ENCODE results near the gene ALG1L2.
"Not testable (repeated sequence)": the region's sequence is repeated elsewhere in the genome, so short reads cannot be mapped to it uniquely, and the experiment has no call there.

ALG1L2 gene

GRCh38 chr3:130095858-130096257 is 14.2 kb downstream of the ALG1L2 start:
- H3K27ac ChIP-seq (ENCODE audit: low read length); H3K4me1 ChIP-seq (ENCODE audit: control insufficient read depth in 1 of 2, insufficient read depth in 2 of 2, low read length in 2 of 2); H3K9me3 ChIP-seq (ENCODE audit: control insufficient read depth in 1 of 2, low read length in 2 of 2); H3K27me3 ChIP-seq (ENCODE audit: low read depth, low read length); H3K4me3 ChIP-seq (ENCODE audit: low read depth in 1 of 2, low read length in 2 of 2); H3K36me3 ChIP-seq (ENCODE audit: control insufficient read depth in 1 of 2, insufficient read depth in 2 of 2, low read length in 2 of 2): not testable (repeated sequence)

GRCh38 chr3:130097096-130097495 is 15.5 kb downstream of the ALG1L2 start:
- H3K27me3 ChIP-seq (ENCODE audit: low read depth, low read length); H3K4me1 ChIP-seq (ENCODE audit: control insufficient read depth in 1 of 2, insufficient read depth in 2 of 2, low read length in 2 of 2); H3K27ac ChIP-seq (ENCODE audit: low read length); H3K4me3 ChIP-seq (ENCODE audit: low read depth in 1 of 2, low read length in 2 of 2); H3K36me3 ChIP-seq (ENCODE audit: control insufficient read depth in 1 of 2, insufficient read depth in 2 of 2, low read length in 2 of 2); H3K9me3 ChIP-seq (ENCODE audit: control insufficient read depth in 1 of 2, low read length in 2 of 2): not testable (repeated sequence)

GRCh38 chr3:130097690-130098638 is 16.3 kb downstream of the ALG1L2 start:
- H3K36me3 ChIP-seq (ENCODE audit: control insufficient read depth in 1 of 2, insufficient read depth in 2 of 2, low read length in 2 of 2); H3K27ac ChIP-seq (ENCODE audit: low read length); H3K27me3 ChIP-seq (ENCODE audit: low read depth, low read length); H3K9me3 ChIP-seq (ENCODE audit: control insufficient read depth in 1 of 2, low read length in 2 of 2); H3K4me3 ChIP-seq (ENCODE audit: low read depth in 1 of 2, low read length in 2 of 2); H3K4me1 ChIP-seq (ENCODE audit: control insufficient read depth in 1 of 2, insufficient read depth in 2 of 2, low read length in 2 of 2): not testable (repeated sequence)

GRCh38 chr3:130098639-130099385 is 17.2 kb downstream of the ALG1L2 start:
- H3K36me3 ChIP-seq (ENCODE audit: control insufficient read depth in 1 of 2, insufficient read depth in 2 of 2, low read length in 2 of 2); H3K4me3 ChIP-seq (ENCODE audit: low read depth in 1 of 2, low read length in 2 of 2); H3K27ac ChIP-seq (ENCODE audit: low read length); H3K27me3 ChIP-seq (ENCODE audit: low read depth, low read length); H3K4me1 ChIP-seq (ENCODE audit: control insufficient read depth in 1 of 2, insufficient read depth in 2 of 2, low read length in 2 of 2); H3K9me3 ChIP-seq (ENCODE audit: control insufficient read depth in 1 of 2, low read length in 2 of 2): not testable (repeated sequence)

GRCh38 chr3:130102545-130102944 is 20.9 kb downstream of the ALG1L2 start:
- H3K9me3 ChIP-seq (ENCODE audit: control insufficient read depth in 1 of 2, low read length in 2 of 2); H3K27me3 ChIP-seq (ENCODE audit: low read depth, low read length); H3K36me3 ChIP-seq (ENCODE audit: control insufficient read depth in 1 of 2, insufficient read depth in 2 of 2, low read length in 2 of 2); H3K4me1 ChIP-seq (ENCODE audit: control insufficient read depth in 1 of 2, insufficient read depth in 2 of 2, low read length in 2 of 2); H3K4me3 ChIP-seq (ENCODE audit: low read depth in 1 of 2, low read length in 2 of 2); H3K27ac ChIP-seq (ENCODE audit: low read length): not testable (repeated sequence)

GRCh38 chr3:130104191-130104590 is 22.6 kb downstream of the ALG1L2 start:
- H3K4me3 ChIP-seq (ENCODE audit: low read depth in 1 of 2, low read length in 2 of 2); H3K27me3 ChIP-seq (ENCODE audit: low read depth, low read length); H3K9me3 ChIP-seq (ENCODE audit: control insufficient read depth in 1 of 2, low read length in 2 of 2); H3K4me1 ChIP-seq (ENCODE audit: control insufficient read depth in 1 of 2, insufficient read depth in 2 of 2, low read length in 2 of 2); H3K36me3 ChIP-seq (ENCODE audit: control insufficient read depth in 1 of 2, insufficient read depth in 2 of 2, low read length in 2 of 2); H3K27ac ChIP-seq (ENCODE audit: low read length): not testable (repeated sequence)

GRCh38 chr3:130107333-130107995 is 25.8 kb downstream of the ALG1L2 start:
- not testable (repeated sequence) for H3K27ac ChIP-seq (ENCODE audit: low read length); H3K9me3 ChIP-seq (ENCODE audit: control insufficient read depth in 1 of 2, low read length in 2 of 2); H3K36me3 ChIP-seq (ENCODE audit: control insufficient read depth in 1 of 2, insufficient read depth in 2 of 2, low read length in 2 of 2); H3K27me3 ChIP-seq (ENCODE audit: low read depth, low read length); H3K4me3 ChIP-seq (ENCODE audit: low read depth in 1 of 2, low read length in 2 of 2); H3K4me1 ChIP-seq (ENCODE audit: control insufficient read depth in 1 of 2, insufficient read depth in 2 of 2, low read length in 2 of 2)

- not testable (repeated sequence) for H3K36me3 ChIP-seq (ENCODE audit: control insufficient read depth in 1 of 2, insufficient read depth in 2 of 2, low read length in 2 of 2); H3K4me3 ChIP-seq (ENCODE audit: low read depth in 1 of 2, low read length in 2 of 2); H3K27me3 ChIP-seq (ENCODE audit: low read depth, low read length); H3K4me1 ChIP-seq (ENCODE audit: control insufficient read depth in 1 of 2, insufficient read depth in 2 of 2, low read length in 2 of 2); H3K9me3 ChIP-seq (ENCODE audit: control insufficient read depth in 1 of 2, low read length in 2 of 2); H3K27ac ChIP-seq (ENCODE audit: low read length)
These were observed 27.4 kb downstream of the ALG1L2 start for GRCh38 chr3:130108836-130109585.

GRCh38 chr3:130110386-130111169 is 28.9 kb downstream of the ALG1L2 start:
- H3K36me3 ChIP-seq (ENCODE audit: control insufficient read depth in 1 of 2, insufficient read depth in 2 of 2, low read length in 2 of 2); H3K27me3 ChIP-seq (ENCODE audit: low read depth, low read length); H3K9me3 ChIP-seq (ENCODE audit: control insufficient read depth in 1 of 2, low read length in 2 of 2); H3K27ac ChIP-seq (ENCODE audit: low read length); H3K4me1 ChIP-seq (ENCODE audit: control insufficient read depth in 1 of 2, insufficient read depth in 2 of 2, low read length in 2 of 2): not testable (repeated sequence)
- H3K4me3 ChIP-seq (ENCODE audit: low read depth in 1 of 2, low read length in 2 of 2), result peak overlapping the region; percentile 7 to 84

- no peaks in the 10 kb centered on the region for H3K27me3 ChIP-seq (ENCODE audit: low read depth, low read length)
- H3K9me3 ChIP-seq (ENCODE audit: control insufficient read depth in 1 of 2, low read length in 2 of 2), result no peaks in the 10 kb centered on the region
- no peak overlapping the region for H3K27ac ChIP-seq (ENCODE audit: low read length)
- peaks cover 0 to 6% of the 10 kb centered on the region in 2 donors for H3K4me1 ChIP-seq (ENCODE audit: control insufficient read depth in 1 of 2, insufficient read depth in 2 of 2, low read length in 2 of 2)
- no peaks in the 10 kb centered on the region for H3K36me3 ChIP-seq (ENCODE audit: control insufficient read depth in 1 of 2, insufficient read depth in 2 of 2, low read length in 2 of 2)
- H3K4me3 ChIP-seq (ENCODE audit: low read depth in 1 of 2, low read length in 2 of 2), result peak overlapping the region; percentile 7 to 84
These were observed 29.7 kb downstream of the ALG1L2 start for GRCh38 chr3:130111185-130111864.
